AG04450 (cell line): ENCODE measurements around the gene FRMPD4. TPM values are rescaled to one million over a fixed set of nuclear protein-coding genes. Genes with fewer than 3 reads are reported as not detected.

Experiments used
- CTCF ChIA-PET: fragments of 300-600, 350-600 bp; formaldehyde crosslinking; extraction: SDS; loops from one replicate; lab custom pipeline; 2022; ENCODE audit warnings: antibody characterized with exemption, inconsistent platforms; lab: Charles Lee
- POLR2A ChIA-PET: fragments of 350-600 bp; formaldehyde crosslinking; extraction: SDS; loops from one replicate; lab custom pipeline; 2021; ENCODE audit warnings: antibody characterized with exemption, inconsistent platforms; lab: Yijun Ruan, JAX
- DNase-seq: peaks from one replicate; pipeline ENCODE4 v3.0.0-alpha.2; 2011; ENCODE audit warnings: low read depth, low spot score
- H3K27ac ChIP-seq: one replicate; pipeline ENCODE4 v1.5.1; 2012; ENCODE audit warnings: low read depth, low read length, control low read depth
- H3K27me3 ChIP-seq: one replicate; pipeline ENCODE4 v1.6.0; 2012; ENCODE audit warnings: low read length; ENCODE audit not compliant: control insufficient read depth, insufficient read depth
- H3K4me3 ChIP-seq: 2 replicates; pipeline ENCODE4 v1.5.1; 2011; ENCODE audit warnings: mild to moderate bottlenecking, low read depth, low read length, control low read depth
- H3K9me3 ChIP-seq: 2 replicates; pipeline ENCODE4 v1.5.1; 2012; ENCODE audit warnings: low read length; ENCODE audit not compliant: control insufficient read depth, insufficient read depth
- polyA plus RNA-seq: library from polyadenylated mRNA; depleted of rRNA; stranded (reverse); fragments of >200 nt; gene quantifications from 2 replicates; pipeline ENCODE4 v1.2.3, GENCODE V29; 2011
- TF ChIP-seq, protein P1 (sequence below): IDR thresholded peaks from 2 replicates; pipeline ENCODE4 v1.5.1; 2011; ENCODE audit warnings: low read depth, low read length, control low read depth, inconsistent platforms

The FRMPD4 gene
- polyA plus RNA-seq, 1 experiment = 2.7 TPM

DNA sequence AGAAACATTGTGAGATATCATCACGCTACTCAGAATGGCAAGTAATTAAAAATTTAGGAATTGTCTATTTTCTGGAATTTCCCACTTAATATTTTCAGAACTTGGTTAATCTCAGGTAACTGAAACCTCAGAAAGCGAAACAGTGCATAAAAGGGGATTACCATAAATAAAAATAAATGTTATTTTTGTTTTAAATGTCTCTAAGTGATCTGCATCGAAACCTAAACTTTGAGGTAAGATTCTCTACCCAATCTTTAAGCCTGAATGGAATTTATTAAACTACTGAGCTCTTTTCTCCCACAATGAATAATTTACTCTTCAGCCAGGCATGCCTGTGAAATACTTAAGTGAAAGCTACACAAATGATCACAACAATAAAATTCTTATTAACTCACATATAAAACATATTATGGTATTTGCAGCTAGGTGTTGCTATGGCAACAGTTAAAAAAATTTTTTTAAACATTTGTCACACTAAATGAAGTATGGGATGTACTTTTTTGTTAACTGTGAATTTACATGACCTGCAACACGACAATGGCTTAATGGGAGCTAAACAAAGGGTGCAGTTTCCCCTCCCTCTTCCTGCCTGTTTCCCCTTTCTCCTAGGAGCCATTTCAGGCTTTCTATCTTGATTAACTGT, 432.7 kb downstream of the FRMPD4 start:
- no peak overlapping the region for H3K27ac ChIP-seq
- CTCF ChIA-PET = no interaction called here
- no peak for DNase-seq
- POLR2A ChIA-PET = no interaction called here
- no peak overlapping the region for H3K4me3 ChIP-seq
- no peaks in the 10 kb centered on the region for H3K9me3 ChIP-seq
- TF ChIP-seq, protein P1, sequence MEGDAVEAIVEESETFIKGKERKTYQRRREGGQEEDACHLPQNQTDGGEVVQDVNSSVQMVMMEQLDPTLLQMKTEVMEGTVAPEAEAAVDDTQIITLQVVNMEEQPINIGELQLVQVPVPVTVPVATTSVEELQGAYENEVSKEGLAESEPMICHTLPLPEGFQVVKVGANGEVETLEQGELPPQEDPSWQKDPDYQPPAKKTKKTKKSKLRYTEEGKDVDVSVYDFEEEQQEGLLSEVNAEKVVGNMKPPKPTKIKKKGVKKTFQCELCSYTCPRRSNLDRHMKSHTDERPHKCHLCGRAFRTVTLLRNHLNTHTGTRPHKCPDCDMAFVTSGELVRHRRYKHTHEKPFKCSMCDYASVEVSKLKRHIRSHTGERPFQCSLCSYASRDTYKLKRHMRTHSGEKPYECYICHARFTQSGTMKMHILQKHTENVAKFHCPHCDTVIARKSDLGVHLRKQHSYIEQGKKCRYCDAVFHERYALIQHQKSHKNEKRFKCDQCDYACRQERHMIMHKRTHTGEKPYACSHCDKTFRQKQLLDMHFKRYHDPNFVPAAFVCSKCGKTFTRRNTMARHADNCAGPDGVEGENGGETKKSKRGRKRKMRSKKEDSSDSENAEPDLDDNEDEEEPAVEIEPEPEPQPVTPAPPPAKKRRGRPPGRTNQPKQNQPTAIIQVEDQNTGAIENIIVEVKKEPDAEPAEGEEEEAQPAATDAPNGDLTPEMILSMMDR = no peak
- H3K27me3 ChIP-seq = no peaks in the 10 kb centered on the region

- ChIA-PET POLR2A (no interaction called here), CTCF (no interaction called here)
- Histone ChIP-seq H3K27ac (no peak overlapping the region), H3K27me3 (no peaks in the 10 kb centered on the region), H3K4me3 (no peak overlapping the region), H3K9me3 (no peaks in the 10 kb centered on the region; the same call in 1 of the 2 replicates)
- no peak for DNase-seq
- TF ChIP-seq, protein P1 = no peak
Measured at GRCh38 chrX:12579311-12579710, 441.0 kb downstream of the FRMPD4 start.

DNA sequence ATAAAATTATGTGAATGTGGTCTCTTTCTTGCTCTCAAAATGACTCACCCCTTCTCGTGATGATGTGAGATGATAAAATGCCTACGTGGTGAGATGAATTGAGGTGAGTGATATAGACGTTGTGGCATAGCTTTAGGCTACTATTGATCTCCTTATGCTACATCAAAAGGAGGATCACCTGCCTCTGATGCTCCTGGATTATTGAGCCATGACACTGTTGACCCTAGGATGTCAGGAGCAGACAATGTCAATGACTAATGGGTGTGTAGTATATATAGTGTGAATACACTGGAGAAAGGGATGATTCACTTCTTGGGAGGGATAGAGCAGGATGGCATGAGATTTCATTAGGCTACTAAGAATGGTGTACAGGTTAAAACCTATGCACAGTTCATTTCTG, 442.3 kb downstream of the FRMPD4 start:
- H3K9me3 ChIP-seq = no peaks in the 10 kb centered on the region; the same call in 1 of the 2 replicates
- POLR2A ChIA-PET = no interaction called here
- H3K27ac ChIP-seq = no peak overlapping the region
- H3K27me3 ChIP-seq = no peaks in the 10 kb centered on the region
- no peak overlapping the region for H3K4me3 ChIP-seq
- TF ChIP-seq, protein P1 = no peak
- no peak for DNase-seq
- CTCF ChIA-PET = no interaction called here

GRCh38 chrX:12581546-12581945, 443.3 kb downstream of the FRMPD4 start:
- POLR2A ChIA-PET = no interaction called here
- no peak overlapping the region for H3K27ac ChIP-seq
- H3K27me3 ChIP-seq = no peaks in the 10 kb centered on the region

GRCh38 chrX:12582649-12583048, 444.4 kb downstream of the FRMPD4 start:
- Histone ChIP-seq H3K4me3 (no peak overlapping the region), H3K9me3 (no peaks in the 10 kb centered on the region; the same call in 1 of the 2 replicates), H3K27ac (no peak overlapping the region), H3K27me3 (no peaks in the 10 kb centered on the region)
- ChIA-PET CTCF (no interaction called here), POLR2A (no interaction called here)
- TF ChIP-seq, protein P1 = no peak
- DNase-seq = no peak

More at GRCh38 chrX:12581546-12581945, 443.3 kb downstream of the FRMPD4 start:
- no peak overlapping the region for H3K4me3 ChIP-seq
- TF ChIP-seq, protein P1 = no peak
- H3K9me3 ChIP-seq = no peaks in the 10 kb centered on the region; the same call in 1 of the 2 replicates
- no peak for DNase-seq
- CTCF ChIA-PET = no interaction called here
